OCI-LY1 (cell line): ENCODE measurements around the gene GLS.

Experiments used
- H2AFZ ChIP-seq: fragments of 200-600 bp; sonication (generic), shearing (Covaris generic); 2 replicates; pipeline ENCODE4 v1.6.0; 2014; ENCODE audit warnings: antibody characterized with exemption, mild to moderate bottlenecking, low read length
- H3F3A ChIP-seq: fragments of 200-600 bp; sonication (generic), shearing (Covaris generic); 2 replicates; pipeline ENCODE4 v1.6.0; 2014; ENCODE audit warnings: mild to moderate bottlenecking, antibody characterized with exemption, low read length, moderate library complexity; ENCODE audit not compliant: insufficient read depth
- H3K27ac ChIP-seq: fragments of 200-600 bp; sonication (generic); 2 replicates; pipeline ENCODE4 v1.5.1; 2014; ENCODE audit warnings: low read length, mixed run types, mild to moderate bottlenecking, low read depth; ENCODE audit not compliant: poor library complexity, severe bottlenecking
- H3K27me3 ChIP-seq: fragments of 200-600 bp; sonication (generic); 2 replicates; pipeline ENCODE4 v1.6.0; 2014; ENCODE audit warnings: antibody characterized with exemption, mild to moderate bottlenecking, low read length, moderate library complexity; ENCODE audit not compliant: insufficient read depth
- H3K36me3 ChIP-seq: fragments of 200-600 bp; sonication (generic); 2 replicates; pipeline ENCODE4 v1.6.1; 2014; ENCODE audit warnings: mild to moderate bottlenecking, antibody characterized with exemption, low read length, moderate library complexity, mixed read lengths; ENCODE audit not compliant: insufficient read depth
- H3K4me1 ChIP-seq: fragments of 200-600 bp; sonication (generic); 2 replicates; pipeline ENCODE4 v1.5.1; 2014; ENCODE audit warnings: mild to moderate bottlenecking, low read length, moderate library complexity; ENCODE audit not compliant: insufficient read depth, severe bottlenecking
- H3K4me2 ChIP-seq: fragments of 200-600 bp; sonication (generic), shearing (Covaris generic); 2 replicates; pipeline ENCODE4 v1.6.1; 2014; ENCODE audit warnings: low read length
- H3K4me3 ChIP-seq: fragments of 200-600 bp; sonication (generic); 2 replicates; pipeline ENCODE4 v1.5.1; 2014; ENCODE audit warnings: low read length, low read depth, mild to moderate bottlenecking, mixed read lengths; ENCODE audit not compliant: poor library complexity, severe bottlenecking
- H3K79me2 ChIP-seq: fragments of 200-600 bp; shearing (Covaris generic); 2 replicates; pipeline ENCODE4 v1.6.1; 2016; ENCODE audit warnings: mixed run types, low read length, mixed read lengths; ENCODE audit not compliant: insufficient read depth
- H3K9ac ChIP-seq: fragments of 200-600 bp; sonication (generic), shearing (Covaris generic); 2 replicates; pipeline ENCODE4 v1.6.1; 2014; ENCODE audit warnings: mild to moderate bottlenecking, low read length, mixed read lengths
- H3K9me2 ChIP-seq: fragments of 200-600 bp; sonication (generic), shearing (Covaris generic); 2 replicates; pipeline ENCODE4 v1.6.1; 2014; ENCODE audit warnings: low read depth, mild to moderate bottlenecking, low read length, mixed read lengths
- H3K9me3 ChIP-seq: fragments of 200-600 bp; shearing (Covaris generic); 2 replicates; pipeline ENCODE4 v1.6.1; 2014; ENCODE audit warnings: low read length, mixed read lengths
- H4K20me1 ChIP-seq: fragments of 200-600 bp; sonication (generic), shearing (Covaris generic); 2 replicates; pipeline ENCODE4 v1.6.0; 2016; ENCODE audit warnings: mild to moderate bottlenecking, low read length; ENCODE audit not compliant: insufficient read depth
- EZH2 ChIP-seq: fragments of 200-600 bp; sonication (generic), shearing (Covaris generic); IDR thresholded peaks from 2 replicates; pipeline ENCODE4 v1.8.0; 2017; ENCODE audit warnings: borderline replicate concordance, mixed run types, mild to moderate bottlenecking, antibody characterized with exemption, low read length, moderate library complexity, mixed read lengths
- TF ChIP-seq, protein P1 (sequence below): fragments of 200-600 bp; sonication (generic), shearing (Covaris generic); IDR thresholded peaks from 2 replicates; pipeline ENCODE4 v1.5.1; 2017; ENCODE audit warnings: mild to moderate bottlenecking, antibody characterized with exemption, low read length, moderate library complexity, mixed read lengths

The GLS gene

DNA sequence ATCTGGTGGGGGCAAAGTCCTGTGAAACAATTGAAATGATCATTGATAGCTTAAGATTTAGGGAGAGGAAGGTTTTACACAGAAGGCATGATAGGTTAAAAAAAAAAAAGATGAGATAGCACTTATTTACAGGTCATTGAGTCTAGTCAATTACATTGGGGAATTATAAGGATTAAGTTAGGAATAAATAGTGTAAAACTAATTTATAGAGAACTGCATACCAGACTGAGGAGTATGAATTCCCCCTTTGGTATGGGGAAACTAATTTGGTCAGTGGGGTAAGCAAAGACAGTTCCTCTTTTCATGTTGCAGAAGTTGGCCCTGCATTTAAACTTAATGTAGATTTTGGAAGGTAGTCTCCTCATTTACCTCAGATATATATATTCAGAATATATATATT, 10.8 kb downstream of the GLS start:
- H3K27ac ChIP-seq, result peak overlapping the region; percentile 23
- peaks cover 50% of the 10 kb centered on the region for H3K36me3 ChIP-seq

DNA sequence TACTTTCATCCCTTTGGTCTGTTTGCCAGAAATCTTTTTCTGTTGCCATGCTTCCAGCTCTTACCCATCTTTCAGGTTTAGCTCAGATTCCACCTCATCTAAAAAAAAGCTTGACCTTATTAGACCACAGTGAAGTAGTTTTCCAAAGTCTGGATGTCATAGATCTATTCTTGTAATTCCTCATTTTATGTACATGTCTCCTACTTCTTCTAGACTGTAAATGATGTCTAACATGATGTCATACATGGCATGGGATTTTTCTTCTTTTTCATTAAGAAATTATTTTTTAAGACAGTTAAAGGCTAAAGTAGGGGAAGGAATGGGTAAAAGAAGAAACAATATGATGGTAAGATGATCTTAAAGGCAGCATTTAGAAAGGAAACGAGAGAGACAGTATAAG, 11.3 kb downstream of the GLS start:
- no peaks in the 10 kb centered on the region for H3K9me2 ChIP-seq
- no peaks in the 10 kb centered on the region for H4K20me1 ChIP-seq
- H3K9me3 ChIP-seq, result no peaks in the 10 kb centered on the region
- no peak overlapping the region for H3K27ac ChIP-seq
- H3K79me2 ChIP-seq, result peaks cover 77% of the 10 kb centered on the region
- H3K9ac ChIP-seq, result no peak overlapping the region
- H3K4me3 ChIP-seq, result no peak overlapping the region
- no peaks in the 10 kb centered on the region for H3K27me3 ChIP-seq
- peaks cover 56% of the 10 kb centered on the region for H3K36me3 ChIP-seq
- H3F3A ChIP-seq, result no peaks in the 10 kb centered on the region
- H2AFZ ChIP-seq, result no peak overlapping the region
- H3K4me1 ChIP-seq, result peaks cover 45% of the 10 kb centered on the region
- no peak for TF ChIP-seq EZH2
- TF ChIP-seq, protein P1, sequence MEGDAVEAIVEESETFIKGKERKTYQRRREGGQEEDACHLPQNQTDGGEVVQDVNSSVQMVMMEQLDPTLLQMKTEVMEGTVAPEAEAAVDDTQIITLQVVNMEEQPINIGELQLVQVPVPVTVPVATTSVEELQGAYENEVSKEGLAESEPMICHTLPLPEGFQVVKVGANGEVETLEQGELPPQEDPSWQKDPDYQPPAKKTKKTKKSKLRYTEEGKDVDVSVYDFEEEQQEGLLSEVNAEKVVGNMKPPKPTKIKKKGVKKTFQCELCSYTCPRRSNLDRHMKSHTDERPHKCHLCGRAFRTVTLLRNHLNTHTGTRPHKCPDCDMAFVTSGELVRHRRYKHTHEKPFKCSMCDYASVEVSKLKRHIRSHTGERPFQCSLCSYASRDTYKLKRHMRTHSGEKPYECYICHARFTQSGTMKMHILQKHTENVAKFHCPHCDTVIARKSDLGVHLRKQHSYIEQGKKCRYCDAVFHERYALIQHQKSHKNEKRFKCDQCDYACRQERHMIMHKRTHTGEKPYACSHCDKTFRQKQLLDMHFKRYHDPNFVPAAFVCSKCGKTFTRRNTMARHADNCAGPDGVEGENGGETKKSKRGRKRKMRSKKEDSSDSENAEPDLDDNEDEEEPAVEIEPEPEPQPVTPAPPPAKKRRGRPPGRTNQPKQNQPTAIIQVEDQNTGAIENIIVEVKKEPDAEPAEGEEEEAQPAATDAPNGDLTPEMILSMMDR, result no peak
- no peak overlapping the region for H3K4me2 ChIP-seq

More for the DNA sequence above, 10.8 kb downstream of the GLS start:
- Histone ChIP-seq H3K27me3 (no peaks in the 10 kb centered on the region), H3F3A (no peaks in the 10 kb centered on the region), H3K79me2 (peaks cover 81% of the 10 kb centered on the region), H2AFZ (no peak overlapping the region), H3K4me3 (no peak overlapping the region), H3K9me3 (no peaks in the 10 kb centered on the region), H3K4me1 (peaks cover 50% of the 10 kb centered on the region), H3K4me2 (no peak overlapping the region; the same call in 1 of the 2 replicates), H4K20me1 (no peaks in the 10 kb centered on the region), H3K9me2 (no peaks in the 10 kb centered on the region), H3K9ac (no peak overlapping the region)
- no peak for TF ChIP-seq EZH2
- TF ChIP-seq, protein P1, result no peak

DNA sequence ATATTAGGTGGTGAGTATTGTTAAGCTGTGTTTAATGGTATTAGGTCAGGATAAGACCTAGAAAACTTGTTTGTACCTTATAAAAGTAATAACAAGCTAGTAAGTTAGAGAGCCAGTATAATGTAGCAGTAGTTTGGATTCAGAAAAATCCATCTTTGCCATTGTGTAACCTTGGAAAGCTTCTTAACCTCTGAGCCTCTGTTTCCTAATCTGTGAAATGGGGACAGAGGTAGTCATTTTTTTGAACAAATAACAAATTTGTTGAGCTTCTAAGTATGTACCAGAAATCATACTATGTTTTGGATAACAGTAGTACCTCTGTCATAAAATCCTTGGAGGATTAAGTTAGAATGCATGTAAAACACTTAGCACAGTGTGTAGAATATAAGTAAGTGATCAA, 12.5 kb downstream of the GLS start:
- no peak overlapping the region for H2AFZ ChIP-seq
- H4K20me1 ChIP-seq, result no peaks in the 10 kb centered on the region
- H3K4me3 ChIP-seq, result no peak overlapping the region
- peaks cover 32% of the 10 kb centered on the region for H3K4me1 ChIP-seq
- H3K9me2 ChIP-seq, result no peaks in the 10 kb centered on the region
- no peak overlapping the region for H3K9ac ChIP-seq
- H3F3A ChIP-seq, result no peaks in the 10 kb centered on the region
- no peaks in the 10 kb centered on the region for H3K27me3 ChIP-seq
- no peak for TF ChIP-seq EZH2
- TF ChIP-seq, protein P1, result no peak
- H3K79me2 ChIP-seq, result peaks cover 64% of the 10 kb centered on the region
- peaks cover 62% of the 10 kb centered on the region for H3K36me3 ChIP-seq
- no peak overlapping the region for H3K27ac ChIP-seq
- no peaks in the 10 kb centered on the region for H3K9me3 ChIP-seq
- H3K4me2 ChIP-seq, result no peak overlapping the region
